ENCODE measurements around the gene IGFL4. TPM values are rescaled to one million over a fixed set of nuclear protein-coding genes. Genes with fewer than 3 reads are reported as not detected.

IGFL4 gene
- 0.14 TPM in 1 of 2 replicates, not detected in the other for total RNA-seq

DNA sequence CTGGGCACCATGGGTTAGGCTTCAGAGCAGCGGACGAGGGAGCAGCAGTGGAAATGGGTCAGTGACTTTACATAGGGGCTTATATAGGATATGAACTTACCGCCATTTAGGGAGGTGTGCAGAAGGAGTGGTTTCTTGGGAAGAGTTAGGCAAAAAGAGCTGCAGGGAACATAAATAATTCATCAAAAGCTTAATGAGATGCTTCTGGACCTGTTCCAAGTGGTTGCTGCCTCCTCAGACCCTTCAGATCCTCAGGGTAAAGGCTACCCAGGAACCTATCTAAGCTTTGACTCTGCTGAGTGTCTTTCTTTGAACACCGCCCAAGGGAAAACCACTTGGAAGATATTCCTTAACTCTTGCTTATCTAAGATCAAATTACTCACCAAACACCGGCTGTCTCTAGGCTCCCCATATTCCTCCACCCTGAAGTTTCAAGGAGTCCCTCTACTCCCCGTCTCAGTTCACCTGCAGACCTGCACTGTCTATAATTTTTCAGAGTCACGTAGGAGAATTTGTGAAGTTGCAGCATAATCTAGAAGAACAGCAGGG, at the start of gene IGFL4:
Gene IGFL4, minus strand, starts transcription at position 51 of the 549 bp plus-strand sequence. Its CDS starts 40 bp downstream, at position 11.

DNA sequence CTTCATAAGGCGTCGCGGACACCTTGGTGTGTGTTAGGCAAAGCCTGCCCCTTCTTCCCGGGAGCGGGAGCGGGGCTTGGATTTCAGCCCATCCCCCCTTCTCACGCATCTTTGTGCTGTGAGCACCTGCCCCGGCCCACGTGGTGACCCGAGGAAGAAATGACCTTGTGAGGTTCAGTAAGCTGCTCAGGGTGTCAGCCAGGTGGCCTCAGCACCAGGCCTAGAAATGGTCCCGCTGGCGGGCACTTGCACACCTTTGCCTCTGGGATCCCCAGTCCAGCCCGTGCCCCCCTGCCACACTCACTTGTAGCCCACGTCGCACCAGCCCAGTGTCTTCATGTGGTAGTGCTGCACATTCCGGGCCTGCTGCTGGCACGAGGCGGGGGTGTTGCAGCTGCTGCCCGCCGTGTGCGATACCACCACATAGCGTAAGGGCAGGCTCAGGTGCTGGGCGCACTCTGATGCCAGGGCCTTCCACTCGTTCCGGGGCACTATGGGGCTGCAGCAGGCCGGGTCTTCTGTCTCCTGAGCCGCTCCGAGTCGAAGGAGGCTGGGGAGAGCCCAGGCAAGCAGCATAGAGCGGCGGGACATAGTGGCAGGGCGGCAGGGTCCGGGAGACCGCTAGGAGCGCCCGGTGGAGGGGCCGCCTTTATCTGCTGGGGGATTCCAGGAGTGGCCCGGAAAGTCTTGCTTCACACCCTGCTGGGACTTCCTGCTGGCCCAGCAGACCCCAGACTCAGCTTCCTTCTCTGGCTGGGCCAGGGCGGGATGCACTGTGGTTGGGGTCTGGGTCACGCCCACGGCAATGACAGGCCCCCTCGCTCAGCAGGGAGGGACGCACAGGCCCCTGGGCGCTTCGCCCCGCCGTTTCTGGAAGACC, 18.1 kb downstream of the IGFL4 start, which contains the start of gene PGLYRP1:
Gene PGLYRP1, minus strand, starts transcription at position 623 of the 880 bp plus-strand sequence. Its CDS starts 32 bp downstream, at position 591.

DNA sequence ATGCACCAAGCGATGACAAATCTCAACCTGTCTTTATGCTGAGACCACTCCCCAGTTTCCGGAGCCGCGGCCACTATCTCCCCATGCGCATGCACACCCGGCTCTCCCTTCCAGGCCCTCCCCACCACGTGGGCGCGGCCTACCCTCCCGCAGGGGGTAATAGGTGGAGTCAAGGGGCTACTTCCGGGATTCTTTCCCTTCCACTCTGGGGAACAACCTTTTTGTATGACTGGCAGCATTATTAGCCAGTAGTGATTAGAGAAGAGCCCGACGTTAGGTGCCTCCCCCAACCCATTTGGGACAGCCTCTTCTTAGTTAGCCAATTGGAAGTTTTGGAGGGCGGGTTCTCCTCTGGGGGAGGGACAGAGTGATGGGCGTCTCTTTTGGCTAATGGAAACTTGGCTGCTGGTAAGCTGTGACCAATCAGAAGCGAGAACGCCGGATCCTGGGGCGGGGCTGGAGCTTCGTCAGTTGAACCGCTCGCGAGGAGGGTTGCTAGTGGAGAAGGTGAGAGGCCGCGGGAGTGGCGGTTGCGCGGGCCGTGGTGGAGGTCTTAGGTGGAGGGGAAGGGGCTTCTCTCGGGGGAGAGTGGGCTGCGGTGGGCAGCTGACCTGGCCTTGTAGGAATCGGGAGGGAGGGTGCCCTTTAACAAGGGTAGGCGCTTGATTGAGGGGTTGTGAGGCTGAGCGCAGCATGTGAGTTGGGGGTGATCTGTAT, 45.6 kb downstream of the IGFL4 start, which contains the start of gene CCDC61:
Gene CCDC61, plus strand, starts transcription at position 470 of the 717 bp plus-strand sequence. CDS start 7,552 bp downstream, outside the sequence.

Small RNA genes lying within 50 kb of the gene (small RNA-seq; reads per million reads assigned to genes)
- gene MIR769 (ENCODE audit: low replicate concordance) = 2.4 reads per million, percentile 74 among the genes with 10 or more reads in this experiment

Other genes with a start within 250 kb of the IGFL4 start
- gene DMWD, start 248.2 kb downstream of the IGFL4 start, total RNA-seq = 44.9 and 84.2 TPM in 2 replicates
- gene RSPH6A, start 225.7 kb downstream of the IGFL4 start, total RNA-seq = 0.22 and 0.43 TPM in 2 replicates
- gene SYMPK, start 177.9 kb downstream of the IGFL4 start, total RNA-seq = 46.2 and 50.8 TPM in 2 replicates
- not detected in 2 replicates for gene FOXA3, start 176.7 kb downstream of the IGFL4 start, total RNA-seq
- 26.7 and 39.1 TPM in 2 replicates for gene IRF2BP1, start 154.9 kb downstream of the IGFL4 start, total RNA-seq
- gene MYPOP, start 138.4 kb downstream of the IGFL4 start, total RNA-seq = 1.9 and 2.0 TPM in 2 replicates
- not detected in 2 replicates for gene NANOS2, start 126.2 kb downstream of the IGFL4 start, total RNA-seq
- gene NOVA2, start 67.1 kb downstream of the IGFL4 start, total RNA-seq = under 0.01 TPM in 1 of 2 replicates, not detected in the other
- gene CCDC61, start 45.5 kb downstream of the IGFL4 start, total RNA-seq = 3.9 and 11.3 TPM in 2 replicates
- gene PGLYRP1, start 17.9 kb downstream of the IGFL4 start, total RNA-seq = not detected in 2 replicates
- not detected in 2 replicates for gene IGFL3, start 83.7 kb upstream of the IGFL4 start, total RNA-seq
- 0.29 TPM in 1 of 2 replicates, not detected in the other for gene IGFL2, start 107.2 kb upstream of the IGFL4 start, total RNA-seq
- gene IGFL1, start 188.7 kb upstream of the IGFL4 start, total RNA-seq = not detected in 2 replicates